Activated CD8-positive, alpha-beta memory T cell treated with anti-CD3 and anti-CD28 coated beads, Interleukin-2, amount 10 ng/mL, durations not matched to agents 7 days and 5 days (primary cell): ENCODE results near the gene WDPCP. TPM values are rescaled to one million over a fixed set of nuclear protein-coding genes. Genes with fewer than 3 reads are reported as not detected.
A peak's percentile ranks its signal among the peaks of the same experiment; 100 is the strongest.

Source experiments
- ATAC-seq: fragments of 150-1000 bp; cut with Tn5 transposase; one replicate; pipeline ENCODE4 v1.10.0; 2021; ENCODE audit warnings: moderate library complexity
- CTCF ChIA-PET: fragments of 350-600 bp; sonication (Branson Sonifier 250); formaldehyde crosslinking; loops from one replicate; lab custom pipeline; 2021; ENCODE audit warnings: antibody characterized with exemption; lab: Charles Lee
- DNase-seq: peaks from one replicate; pipeline ENCODE4 v3.0.0-alpha.2; 2020
- H3K27ac Mint-ChIP-seq: one replicate; pipeline ENCODE4 v1.8.0; 2021; ENCODE audit warnings: mild to moderate bottlenecking, mixed read lengths
- H3K27me3 Mint-ChIP-seq: one replicate; pipeline ENCODE4 v1.8.0; 2021; ENCODE audit warnings: mixed read lengths
- H3K36me3 Mint-ChIP-seq: one replicate; pipeline ENCODE4 v1.8.0; 2021; ENCODE audit warnings: mild to moderate bottlenecking, mixed read lengths
- H3K4me1 Mint-ChIP-seq: one replicate; pipeline ENCODE4 v1.8.0; 2021; ENCODE audit warnings: mixed read lengths
- H3K4me3 Mint-ChIP-seq: one replicate; pipeline ENCODE4 v1.8.0; 2021; ENCODE audit warnings: mild to moderate bottlenecking, moderate library complexity, mixed read lengths
- H3K9me3 Mint-ChIP-seq: one replicate; pipeline ENCODE4 v1.8.0; 2022; ENCODE audit warnings: low read depth, mixed read lengths
- total RNA-seq, 2 experiments: library from RNA; stranded (reverse); gene quantifications; one replicate each; pipeline ENCODE4 v1.2.3, GENCODE V29; 2021

Gene WDPCP
- total RNA-seq, 2 experiments from 2014 or later = 7.3 to 7.6 TPM

DNA sequence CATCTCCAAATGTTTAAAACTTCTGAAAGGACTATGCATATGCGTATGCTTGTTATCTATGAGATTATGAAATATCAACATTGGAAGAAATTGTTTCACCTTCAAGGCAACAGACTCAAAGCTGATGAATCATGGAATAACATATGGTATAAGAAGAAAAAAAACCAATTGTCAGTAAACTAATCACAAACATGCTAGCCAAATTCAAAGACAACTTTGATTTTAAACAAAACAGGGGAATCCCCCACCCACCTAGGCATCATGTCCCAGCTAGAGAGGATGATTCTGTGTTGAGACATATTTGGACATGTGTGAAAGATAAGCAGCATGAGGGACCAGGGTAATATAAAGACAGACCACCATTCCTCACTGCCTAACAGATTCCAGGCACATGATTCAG lies 147.7 kb downstream of the WDPCP start:
- CTCF ChIA-PET = interaction anchor here (1.1 kb wide), 1 partner anchor 16 kb away, joined by 4 read pairs; no protein-coding TSS in a partner anchor
- no peak overlapping the region for H3K4me3 Mint-ChIP-seq
- H3K27ac Mint-ChIP-seq = no peak overlapping the region
- no peaks in the 10 kb centered on the region for H3K27me3 Mint-ChIP-seq
- DNase-seq (no peak), ATAC-seq (no peak)
- H3K9me3 Mint-ChIP-seq = no peaks in the 10 kb centered on the region
- no peaks in the 10 kb centered on the region for H3K36me3 Mint-ChIP-seq
- peaks cover 7% of the 10 kb centered on the region for H3K4me1 Mint-ChIP-seq

DNA sequence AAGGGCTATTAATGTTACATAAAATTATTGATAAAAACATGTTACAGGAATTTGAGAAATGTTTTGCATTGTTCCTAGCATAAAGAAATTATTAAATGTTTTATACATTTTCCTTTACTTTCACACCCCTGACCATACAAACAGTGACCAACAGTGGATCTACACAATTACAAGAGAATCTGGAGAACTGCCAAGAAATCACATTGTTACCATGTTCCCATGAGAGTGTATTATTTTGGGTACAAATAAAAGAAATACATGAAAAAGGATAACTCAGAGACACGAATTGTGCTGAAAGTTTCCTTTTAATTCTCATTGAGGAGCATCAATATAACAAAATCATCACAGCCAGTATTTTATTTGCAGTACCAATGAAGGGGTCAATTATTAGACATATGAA lies 150.1 kb downstream of the WDPCP start:
- no peak overlapping the region for H3K27ac Mint-ChIP-seq
- no peak for ATAC-seq
- CTCF ChIA-PET = interaction anchor here (2.6 kb wide), 1 partner anchor 14 kb away, joined by 13 read pairs; no protein-coding TSS in a partner anchor

DNA sequence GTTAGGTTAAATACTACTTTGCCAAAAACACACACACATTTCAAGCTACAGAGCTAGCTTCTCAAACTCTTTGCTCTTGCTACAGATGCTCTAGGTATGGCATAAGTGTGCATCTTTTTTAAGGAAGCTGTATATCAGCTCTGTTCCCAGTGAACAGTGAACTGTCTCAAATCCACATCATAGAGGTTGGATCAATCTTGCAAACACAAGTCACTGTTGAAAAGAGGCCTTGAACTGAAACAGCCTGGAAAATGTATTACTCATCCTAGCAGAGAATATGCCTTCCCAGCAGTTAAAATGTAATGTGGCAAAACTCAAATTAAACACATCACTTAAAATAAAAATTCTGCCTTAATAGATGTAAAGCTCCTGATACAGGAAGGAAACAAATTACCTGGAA lies 151.8 kb downstream of the WDPCP start:
- DNase-seq = no peak
- H3K9me3 Mint-ChIP-seq = no peaks in the 10 kb centered on the region
- no peak overlapping the region for H3K27ac Mint-ChIP-seq
- no peaks in the 10 kb centered on the region for H3K4me1 Mint-ChIP-seq
- no peaks in the 10 kb centered on the region for H3K36me3 Mint-ChIP-seq
- H3K27me3 Mint-ChIP-seq = no peaks in the 10 kb centered on the region
- H3K4me3 Mint-ChIP-seq = no peak overlapping the region
- CTCF ChIA-PET = interaction anchor here (2.6 kb wide), 1 partner anchor 12 kb away, joined by 13 read pairs; no protein-coding TSS in a partner anchor
- no peak for ATAC-seq

More for the DNA sequence above, 150.1 kb downstream of the WDPCP start:
- no peak for DNase-seq
- no peak overlapping the region for H3K4me3 Mint-ChIP-seq
- no peaks in the 10 kb centered on the region for H3K4me1 Mint-ChIP-seq
- H3K27me3 Mint-ChIP-seq = no peaks in the 10 kb centered on the region
- H3K36me3 Mint-ChIP-seq = no peaks in the 10 kb centered on the region
- H3K9me3 Mint-ChIP-seq = no peaks in the 10 kb centered on the region

DNA sequence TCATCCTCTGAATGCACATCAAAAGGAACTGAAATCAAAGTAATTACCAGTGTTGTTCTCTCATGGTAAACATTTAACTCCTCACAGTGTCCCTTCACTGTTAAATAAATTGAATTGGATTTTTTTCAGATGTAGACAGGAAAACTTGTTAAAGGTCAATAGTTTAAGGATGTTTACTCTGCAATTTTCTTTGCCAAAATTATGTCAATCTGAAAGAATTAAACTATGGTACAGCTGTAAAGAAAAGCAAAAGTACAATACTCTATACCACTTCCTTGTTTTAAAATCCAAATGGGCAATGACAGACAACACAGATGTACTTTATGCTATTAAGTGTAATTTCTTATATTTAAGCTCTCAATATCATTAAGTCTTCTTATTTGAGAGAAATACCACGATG lies 153.2 kb downstream of the WDPCP start:
- no peak overlapping the region for H3K4me3 Mint-ChIP-seq
- H3K9me3 Mint-ChIP-seq = peaks cover under 1% of the 10 kb centered on the region
- H3K36me3 Mint-ChIP-seq = no peaks in the 10 kb centered on the region
- H3K27ac Mint-ChIP-seq = peak overlapping the region; percentile 36
- no peaks in the 10 kb centered on the region for H3K27me3 Mint-ChIP-seq
- CTCF ChIA-PET = interaction anchor here (1.2 kb wide), 1 partner anchor 10 kb away, joined by 3 read pairs; no protein-coding TSS in a partner anchor
- ATAC-seq (no peak), DNase-seq (no peak)
- H3K4me1 Mint-ChIP-seq = no peaks in the 10 kb centered on the region

DNA sequence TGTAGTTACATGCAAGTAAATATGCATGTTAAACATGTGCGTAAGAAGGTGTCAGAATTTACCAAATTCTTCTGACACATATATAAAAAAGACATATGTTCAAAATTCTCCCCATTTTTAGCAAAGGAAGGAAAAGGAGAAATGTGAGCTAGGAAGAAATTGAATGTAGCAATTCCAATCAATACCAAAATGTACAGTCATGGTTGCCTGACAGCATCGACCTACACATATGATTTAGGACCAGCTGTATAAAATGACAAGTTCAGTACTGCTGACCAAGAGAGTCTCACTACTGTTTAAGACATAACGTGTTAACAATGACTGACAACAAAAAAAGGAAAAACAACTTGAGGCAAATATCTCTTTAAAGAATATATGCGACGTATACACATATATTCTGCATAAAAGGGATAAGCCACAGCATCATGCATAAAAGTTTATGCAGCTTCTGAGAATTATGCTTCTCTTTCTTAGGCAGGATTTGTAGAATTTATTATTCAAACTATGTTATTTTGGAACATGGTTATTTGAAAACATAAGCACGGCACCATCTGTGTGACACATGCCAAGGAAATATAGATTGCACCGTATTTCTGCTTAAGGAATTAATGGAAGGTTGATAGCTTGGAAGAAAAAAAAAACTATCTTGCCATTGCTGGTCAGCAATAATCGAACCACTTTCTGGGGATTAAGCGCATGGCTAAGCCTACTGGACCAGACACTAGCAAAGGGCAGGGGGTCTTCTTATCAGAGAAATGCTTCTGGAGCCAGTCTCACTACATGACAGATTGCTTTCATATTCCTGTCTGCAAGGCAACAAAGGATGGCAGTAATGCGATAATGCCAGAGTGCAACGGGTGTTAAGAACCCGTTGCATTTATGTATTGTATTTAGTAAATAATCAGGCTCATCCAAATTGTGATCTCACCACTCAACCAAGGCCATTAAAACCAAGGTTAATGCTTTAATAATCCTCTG lies 154.0 kb downstream of the WDPCP start:
- no peaks in the 10 kb centered on the region for H3K4me1 Mint-ChIP-seq
- no peak for ATAC-seq
- DNase-seq = no peak
- H3K36me3 Mint-ChIP-seq = no peaks in the 10 kb centered on the region
- H3K27ac Mint-ChIP-seq = no peak overlapping the region
- H3K4me3 Mint-ChIP-seq = no peak overlapping the region
- no peaks in the 10 kb centered on the region for H3K27me3 Mint-ChIP-seq
- H3K9me3 Mint-ChIP-seq = peaks cover 3% of the 10 kb centered on the region
- CTCF ChIA-PET = interaction anchor here (1.2 kb wide), 1 partner anchor 9 kb away, joined by 3 read pairs; no protein-coding TSS in a partner anchor

DNA sequence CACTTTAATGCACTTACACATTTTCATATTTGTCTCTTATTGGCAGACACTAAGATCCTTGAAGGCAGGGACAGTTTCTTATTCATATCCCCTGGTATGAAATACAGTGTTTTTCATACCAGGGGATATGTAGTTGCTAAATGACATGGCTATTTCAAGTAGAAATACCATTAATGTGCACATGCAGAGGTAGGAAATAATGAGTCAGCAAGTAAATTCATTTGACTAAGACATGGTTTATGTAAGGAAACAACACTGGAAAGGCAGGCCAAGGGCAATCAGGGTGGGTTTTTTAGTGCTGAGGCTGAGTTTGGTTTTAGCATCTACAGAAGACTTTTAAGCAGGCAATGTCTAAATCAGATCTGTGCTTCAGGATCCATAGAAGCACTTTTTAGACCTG lies 155.9 kb downstream of the WDPCP start:
- ATAC-seq = no peak
- peaks cover 4% of the 10 kb centered on the region for H3K36me3 Mint-ChIP-seq
- CTCF ChIA-PET = interaction anchor here (1.3 to 1.4 kb wide), 2 partner anchors 7 to 9 kb away, joined by 4 to 7 read pairs; no protein-coding TSS in a partner anchor
- no peak overlapping the region for H3K27ac Mint-ChIP-seq
- H3K9me3 Mint-ChIP-seq = peaks cover 3% of the 10 kb centered on the region
- no peaks in the 10 kb centered on the region for H3K27me3 Mint-ChIP-seq
- H3K4me1 Mint-ChIP-seq = no peaks in the 10 kb centered on the region
- no peak for DNase-seq
- no peak overlapping the region for H3K4me3 Mint-ChIP-seq

DNA sequence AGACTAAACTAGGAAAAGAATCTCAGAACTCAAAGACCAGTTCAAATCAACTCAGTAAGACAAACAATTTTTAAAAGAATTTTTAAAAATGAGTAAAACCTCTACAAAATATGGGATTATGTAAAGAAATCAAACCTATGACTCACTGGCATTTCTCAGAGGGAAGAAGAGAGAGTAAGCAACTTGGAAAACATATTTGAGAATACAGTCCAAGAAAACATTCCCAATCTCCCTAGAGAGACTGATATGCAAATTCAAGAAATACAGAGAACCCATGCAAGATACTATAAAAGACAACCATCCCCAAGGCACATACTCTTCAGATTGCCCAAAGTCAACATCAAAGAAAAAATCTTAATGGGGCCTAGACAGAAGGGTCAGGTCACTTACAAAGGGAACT lies 162.7 kb downstream of the WDPCP start:
- Mint-ChIP-seq H3K27ac (no peak overlapping the region), H3K4me3 (no peak overlapping the region), H3K27me3 (no peaks in the 10 kb centered on the region), H3K36me3 (peaks cover 4% of the 10 kb centered on the region), H3K9me3 (peaks cover 3% of the 10 kb centered on the region), H3K4me1 (peaks cover 5% of the 10 kb centered on the region)
- ATAC-seq = no peak
- no peak for DNase-seq
- CTCF ChIA-PET = interaction anchor here (0.9 to 2.5 kb wide), 8 partner anchors 9 to 969 kb away, joined by 3 to 10 read pairs (median 3); no protein-coding TSS in a partner anchor

DNA sequence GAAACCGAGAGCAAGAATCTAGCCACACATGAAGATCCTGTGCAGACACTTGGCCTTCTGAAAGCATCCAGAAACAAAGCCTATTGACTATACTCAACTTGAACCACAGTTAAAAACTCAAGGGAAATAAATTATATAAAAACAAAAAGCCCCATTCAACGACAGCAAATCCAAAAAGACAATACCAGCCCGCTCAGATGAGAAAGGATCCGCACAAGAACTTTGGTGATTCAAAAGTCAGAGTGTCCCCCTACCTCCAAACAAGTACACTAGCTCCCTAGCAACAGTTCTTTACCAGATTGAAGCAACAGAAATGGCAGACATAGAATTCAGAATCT lies 163.2 kb downstream of the WDPCP start:
- Mint-ChIP-seq H3K36me3 (peaks cover 4% of the 10 kb centered on the region), H3K4me3 (no peak overlapping the region), H3K9me3 (peaks cover 2% of the 10 kb centered on the region), H3K4me1 (peaks cover 5% of the 10 kb centered on the region), H3K27ac (no peak overlapping the region), H3K27me3 (no peaks in the 10 kb centered on the region)
- ATAC-seq = no peak
- DNase-seq = no peak
- CTCF ChIA-PET = interaction anchor here (0.6 to 2.5 kb wide), 14 partner anchors 8 to 968 kb away, joined by 3 to 13 read pairs (median 3); no protein-coding TSS in a partner anchor

DNA sequence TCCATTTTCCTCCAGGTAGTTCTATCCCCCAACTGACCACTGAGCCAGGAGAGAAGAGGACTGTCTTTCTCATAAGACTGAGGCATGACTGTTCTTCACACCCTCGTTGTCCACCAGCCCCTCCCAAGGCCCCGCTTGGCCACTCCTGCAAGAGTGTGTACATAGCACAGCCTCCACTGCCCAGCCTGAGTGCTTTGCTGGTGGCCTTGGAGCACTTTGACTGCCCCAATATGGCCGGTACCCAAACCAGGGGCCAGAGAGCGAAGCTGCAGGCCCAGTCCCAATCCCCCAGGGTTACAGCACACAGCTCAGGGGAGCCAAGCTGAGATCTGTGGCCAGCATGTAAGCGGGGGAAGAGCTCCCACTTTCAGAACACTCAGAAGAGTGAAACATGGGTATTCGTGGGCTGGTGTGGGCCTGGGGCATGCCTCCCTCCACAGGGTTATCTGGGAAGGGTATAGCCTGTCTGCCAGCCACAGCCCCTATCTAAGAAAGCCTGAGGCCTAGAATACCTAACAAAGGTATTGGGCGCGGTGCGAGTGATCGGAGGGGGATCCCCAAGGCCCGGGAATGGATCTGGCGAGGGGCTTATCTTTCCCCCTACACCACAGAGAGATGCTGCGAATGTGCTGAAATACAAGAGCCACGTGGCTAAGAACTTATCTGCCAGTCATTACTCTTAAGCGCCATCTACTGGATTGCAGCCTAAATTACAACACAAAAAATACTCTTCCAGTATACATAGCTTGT lies 163.8 kb downstream of the WDPCP start:
- Mint-ChIP-seq H3K4me1 (peaks cover 5% of the 10 kb centered on the region), H3K27ac (no peak overlapping the region), H3K9me3 (no peaks in the 10 kb centered on the region), H3K27me3 (no peaks in the 10 kb centered on the region), H3K4me3 (no peak overlapping the region), H3K36me3 (peaks cover 4% of the 10 kb centered on the region)
- no peak for DNase-seq
- ATAC-seq = peak; percentile 83
- CTCF ChIA-PET = interaction anchor here (0.6 to 2.5 kb wide), 15 partner anchors 8 to 967 kb away, joined by 3 to 13 read pairs (median 3); no protein-coding TSS in a partner anchor

DNA sequence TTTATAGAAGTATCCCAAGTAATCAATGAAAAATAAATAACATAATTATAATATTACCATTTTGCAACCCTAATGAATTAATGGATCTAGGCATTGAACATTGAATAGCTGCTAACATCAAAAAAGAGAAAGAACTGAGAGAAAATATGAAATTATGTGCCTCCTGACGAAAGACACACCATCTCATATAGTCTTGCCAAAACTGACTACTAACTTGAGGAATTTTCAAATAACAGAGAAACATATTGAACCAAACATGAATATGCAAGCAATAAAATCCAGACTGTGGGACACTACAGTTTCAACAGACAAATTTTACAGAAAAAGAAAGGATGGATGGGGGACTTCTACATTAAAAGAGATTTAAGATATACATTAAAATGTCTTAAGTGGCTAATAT lies 165.7 kb downstream of the WDPCP start:
- Mint-ChIP-seq H3K4me1 (peaks cover 5% of the 10 kb centered on the region), H3K9me3 (no peaks in the 10 kb centered on the region), H3K36me3 (peaks cover 1% of the 10 kb centered on the region), H3K27ac (no peak overlapping the region), H3K27me3 (no peaks in the 10 kb centered on the region), H3K4me3 (no peak overlapping the region)
- no peak for ATAC-seq
- no peak for DNase-seq
- CTCF ChIA-PET = interaction anchor here (1.4 kb wide), 1 partner anchor 634 kb away, joined by 4 read pairs; no protein-coding TSS in a partner anchor

DNA sequence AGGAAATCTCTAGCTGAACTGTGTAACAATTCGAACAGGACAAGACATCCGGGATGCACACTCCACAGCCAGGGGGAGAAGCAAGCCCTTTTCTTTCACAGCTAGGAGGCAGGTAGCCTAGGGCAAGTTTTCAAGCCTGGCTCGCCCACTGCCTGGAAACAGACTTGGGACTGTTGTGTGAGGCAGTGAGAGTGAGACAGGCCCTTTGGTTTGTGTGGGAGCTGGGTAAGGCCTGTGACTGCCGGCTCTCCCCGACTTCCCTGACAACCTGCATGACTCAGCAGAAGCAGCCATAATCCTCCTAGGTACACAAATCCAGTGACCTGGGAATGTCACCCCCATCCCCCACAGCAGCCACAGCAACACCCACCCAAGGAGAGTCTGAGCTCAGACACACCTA lies 179.7 kb downstream of the WDPCP start:
- Mint-ChIP-seq H3K4me1 (no peaks in the 10 kb centered on the region), H3K9me3 (no peaks in the 10 kb centered on the region), H3K27ac (no peak overlapping the region), H3K36me3 (no peaks in the 10 kb centered on the region), H3K27me3 (no peaks in the 10 kb centered on the region), H3K4me3 (no peak overlapping the region)
- DNase-seq (no peak), ATAC-seq (no peak)
- CTCF ChIA-PET = no interaction called here

DNA sequence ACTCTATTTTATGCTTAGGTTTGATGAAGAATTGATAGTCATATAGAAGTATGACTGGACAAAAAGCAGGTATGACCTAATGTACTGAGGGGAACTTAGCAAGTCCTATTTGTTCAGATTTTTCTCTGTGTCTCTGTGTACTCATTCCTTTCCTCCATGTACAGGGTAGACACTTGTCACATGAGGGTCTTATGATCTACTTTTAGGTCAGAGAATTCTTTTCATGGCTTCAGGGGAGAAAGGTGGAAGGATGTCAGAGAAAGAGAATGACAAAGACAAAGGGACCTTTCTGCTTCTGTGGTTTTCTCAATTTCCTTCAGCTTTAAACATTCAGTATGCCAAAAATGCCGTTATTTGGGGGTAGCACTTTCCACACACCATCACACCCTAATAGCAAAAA lies 181.6 kb downstream of the WDPCP start:
- no peak overlapping the region for H3K27ac Mint-ChIP-seq
- DNase-seq (no peak), ATAC-seq (no peak)
- no peaks in the 10 kb centered on the region for H3K9me3 Mint-ChIP-seq
- CTCF ChIA-PET = interaction anchor here (1.6 kb wide), 1 partner anchor 48 kb away, joined by 3 read pairs; no protein-coding TSS in a partner anchor
- no peaks in the 10 kb centered on the region for H3K36me3 Mint-ChIP-seq
- no peak overlapping the region for H3K4me3 Mint-ChIP-seq
- no peaks in the 10 kb centered on the region for H3K4me1 Mint-ChIP-seq
- H3K27me3 Mint-ChIP-seq = no peaks in the 10 kb centered on the region

DNA sequence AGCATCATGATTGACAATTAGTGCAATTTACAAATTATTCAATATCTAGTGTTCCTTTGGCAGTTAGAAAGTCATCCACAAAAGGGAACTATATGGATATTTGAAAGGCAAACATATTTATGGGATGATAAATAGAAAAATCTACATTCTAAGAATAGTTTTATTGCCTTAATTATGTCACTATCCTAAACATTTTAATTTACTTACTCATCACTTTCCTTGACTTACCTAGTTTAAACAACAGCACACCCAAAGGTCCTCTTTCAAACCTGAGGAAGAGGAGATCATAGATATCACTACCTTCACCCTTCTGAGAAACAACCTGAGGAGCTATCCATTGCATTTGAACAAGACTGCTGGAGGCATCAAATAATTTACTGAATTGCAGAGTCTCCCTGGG lies 184.5 kb downstream of the WDPCP start:
- no peak overlapping the region for H3K27ac Mint-ChIP-seq
- H3K9me3 Mint-ChIP-seq = no peaks in the 10 kb centered on the region
- DNase-seq = no peak
- H3K4me3 Mint-ChIP-seq = no peak overlapping the region
- no peaks in the 10 kb centered on the region for H3K36me3 Mint-ChIP-seq
- H3K27me3 Mint-ChIP-seq = no peaks in the 10 kb centered on the region
- H3K4me1 Mint-ChIP-seq = no peaks in the 10 kb centered on the region
- ATAC-seq = no peak
- CTCF ChIA-PET = no interaction called here
